ENCODE results near the gene SNED1. TPM values are rescaled to one million over a fixed set of nuclear protein-coding genes. Genes with fewer than 3 reads are reported as not detected.

Gene SNED1
- total and polyA plus RNA-seq, 2 experiments from 2014 or later: 1.5 to 2.8 TPM

GRCh38 chr2:241020629-241021190 lies 22.3 kb downstream of the SNED1 start:
- no peaks in the 10 kb centered on the region for H3K27me3 ChIP-seq (ENCODE audit: insufficient read depth)

More at GRCh38 chr2:241020629-241021190, 22.3 kb downstream of the SNED1 start:
- TF ChIP-seq ZNF114 (CRISPR knock-in tag; IDR thresholded peaks at IDR 0.05): no peak
- no peak for TF ChIP-seq ZNF462 (CRISPR knock-in tag; IDR thresholded peaks at IDR 0.05)
- TF ChIP-seq EZH2 (IDR thresholded peaks at IDR 0.05; ENCODE audit: low read depth, unreplicated experiment): no peak
- no peak for TF ChIP-seq ZNF331 (CRISPR knock-in tag; IDR thresholded peaks at IDR 0.05; ENCODE audit: low read depth)
- no peak for TF ChIP-seq EZH2phosphoT487 (IDR thresholded peaks at IDR 0.05; ENCODE audit: unreplicated experiment)
- TF ChIP-seq POLR2AphosphoS5 (IDR thresholded peaks at IDR 0.05; ENCODE audit: low read depth): no peak
- no peak for TF ChIP-seq REST (IDR thresholded peaks at IDR 0.05; ENCODE audit: unreplicated experiment)
- no peak for TF ChIP-seq CREB1 (CRISPR knock-in tag; IDR thresholded peaks at IDR 0.05; ENCODE audit: low read depth)
- TF ChIP-seq JUNB (IDR thresholded peaks at IDR 0.05; ENCODE audit: unreplicated experiment): no peak
- no peak for TF ChIP-seq CTCF (conservative IDR thresholded peaks at IDR 0.05; ENCODE audit: low read depth in 2 of 2)
- no peak for TF ChIP-seq NANOG (IDR thresholded peaks at IDR 0.05; ENCODE audit: borderline replicate concordance)
- no peak for TF ChIP-seq ETS1 (IDR thresholded peaks at IDR 0.05)
- no peak for TF ChIP-seq STAT1 (IDR thresholded peaks at IDR 0.05; ENCODE audit: unreplicated experiment)
- no peak overlapping the region for H2AFZ ChIP-seq
- Mint-ChIP-seq H3K4me1 (no peaks in the 10 kb centered on the region; the same call in 2 of the 3 replicates), H3K4me3 (no peak overlapping the region), H3K27ac (no peak overlapping the region), H3K36me3 (ENCODE audit: low read depth) (peaks cover 3% of the 10 kb centered on the region; the same call in 2 of the 3 replicates), H3K9me3 (peaks cover 25% of the 10 kb centered on the region), H3K27me3 (ENCODE audit: insufficient read depth, low read depth, poor library complexity) (peaks cover 5% of the 10 kb centered on the region)
- no peaks in the 10 kb centered on the region for H4K20me1 ChIP-seq (replicated peaks; ENCODE audit: insufficient read depth)
- no peaks in the 10 kb centered on the region for H3K9me2 ChIP-seq (ENCODE audit: insufficient read depth)
- H3K36me3 ChIP-seq (ENCODE audit: insufficient read depth): no peaks in the 10 kb centered on the region
- no peak overlapping the region for H3K27ac ChIP-seq (ENCODE audit: low read depth)
- no peaks in the 10 kb centered on the region for H3K79me2 ChIP-seq (replicated peaks; ENCODE audit: insufficient read depth)
- H3K4me2 ChIP-seq: no peak overlapping the region
- H3K4me3 ChIP-seq: no peak overlapping the region
- H3K4me1 ChIP-seq (ENCODE audit: insufficient read depth): no peaks in the 10 kb centered on the region
- no peaks in the 10 kb centered on the region for H3F3A ChIP-seq (replicated peaks; ENCODE audit: low read depth)
- ATAC-seq: no peak
- no peak for DNase-seq (ENCODE audit: low spot score)

All from GM23338 (cell line).